Measurements from ENCODE around the gene PTPN1. TPM values are rescaled to one million over a fixed set of nuclear protein-coding genes. Genes with fewer than 3 reads are reported as not detected.
A peak's percentile ranks its signal among the peaks of the same experiment; 100 is the strongest.

The PTPN1 gene
- total RNA-seq, 1 donor from 2014 or later = 30.3 TPM

- no peak for TF ChIP-seq CTCF (IDR thresholded peaks at IDR 0.05)
- H3K27me3 Mint-ChIP-seq (ENCODE audit: low read depth) = no peaks in the 10 kb centered on the region
- no peak overlapping the region for H3K27ac Mint-ChIP-seq (ENCODE audit: unreplicated experiment)
- peaks cover 2% of the 10 kb centered on the region for H3K36me3 Mint-ChIP-seq (ENCODE audit: low read depth)
- H3K9me3 Mint-ChIP-seq (ENCODE audit: low read depth) = no peaks in the 10 kb centered on the region
- H3K4me3 Mint-ChIP-seq (ENCODE audit: unreplicated experiment) = no peak overlapping the region
- H3K4me1 Mint-ChIP-seq (ENCODE audit: low read depth) = peaks cover 33% of the 10 kb centered on the region
- DNase-seq (ENCODE audit: low spot score) = no peak
Observed at GRCh38 chr20:50554694-50555579, 44.8 kb downstream of the PTPN1 start.

- no peak for DNase-seq (ENCODE audit: low spot score)
- Mint-ChIP-seq H3K9me3 (ENCODE audit: low read depth) (no peaks in the 10 kb centered on the region), H3K36me3 (ENCODE audit: low read depth) (peaks cover 2% of the 10 kb centered on the region), H3K27me3 (ENCODE audit: low read depth) (no peaks in the 10 kb centered on the region), H3K27ac (ENCODE audit: unreplicated experiment) (no peak overlapping the region), H3K4me3 (ENCODE audit: unreplicated experiment) (no peak overlapping the region), H3K4me1 (ENCODE audit: low read depth) (peaks cover 32% of the 10 kb centered on the region)
- no peak for TF ChIP-seq CTCF (IDR thresholded peaks at IDR 0.05)
Observed at GRCh38 chr20:50555662-50556061, 45.5 kb downstream of the PTPN1 start.

- DNase-seq (ENCODE audit: low spot score) = no peak
- no peak for TF ChIP-seq CTCF (IDR thresholded peaks at IDR 0.05)
- Mint-ChIP-seq H3K36me3 (ENCODE audit: low read depth) (peaks cover 2% of the 10 kb centered on the region), H3K4me1 (ENCODE audit: low read depth) (peaks cover 48% of the 10 kb centered on the region), H3K4me3 (ENCODE audit: unreplicated experiment) (no peak overlapping the region), H3K27ac (ENCODE audit: unreplicated experiment) (peak overlapping the region; percentile 77), H3K27me3 (ENCODE audit: low read depth) (no peaks in the 10 kb centered on the region), H3K9me3 (ENCODE audit: low read depth) (no peaks in the 10 kb centered on the region)
Observed at GRCh38 chr20:50557549-50558134, 47.5 kb downstream of the PTPN1 start.

- peaks cover 54% of the 10 kb centered on the region for H3K4me1 Mint-ChIP-seq (ENCODE audit: low read depth)
- no peaks in the 10 kb centered on the region for H3K9me3 Mint-ChIP-seq (ENCODE audit: low read depth)
- no peak for TF ChIP-seq CTCF (IDR thresholded peaks at IDR 0.05)
- H3K4me3 Mint-ChIP-seq (ENCODE audit: unreplicated experiment) = no peak overlapping the region
- DNase-seq (ENCODE audit: low spot score) = no peak
- peaks cover 5% of the 10 kb centered on the region for H3K36me3 Mint-ChIP-seq (ENCODE audit: low read depth)
- H3K27ac Mint-ChIP-seq (ENCODE audit: unreplicated experiment) = peak overlapping the region; percentile 77
- no peaks in the 10 kb centered on the region for H3K27me3 Mint-ChIP-seq (ENCODE audit: low read depth)
Observed at GRCh38 chr20:50558483-50558925, 48.3 kb downstream of the PTPN1 start.

- DNase-seq (ENCODE audit: low spot score) = no peak
- Mint-ChIP-seq H3K4me3 (ENCODE audit: unreplicated experiment) (no peak overlapping the region), H3K9me3 (ENCODE audit: low read depth) (no peaks in the 10 kb centered on the region), H3K36me3 (ENCODE audit: low read depth) (peaks cover 5% of the 10 kb centered on the region), H3K27me3 (ENCODE audit: low read depth) (no peaks in the 10 kb centered on the region), H3K4me1 (ENCODE audit: low read depth) (peaks cover 54% of the 10 kb centered on the region), H3K27ac (ENCODE audit: unreplicated experiment) (no peak overlapping the region)
- TF ChIP-seq CTCF (IDR thresholded peaks at IDR 0.05) = no peak
Observed at GRCh38 chr20:50559149-50559548, 49.0 kb downstream of the PTPN1 start.

Measured in chondrocyte (in vitro differentiated cells).